A549 (cell line): ENCODE measurements around the gene TPCN2.

Source experiments
- CBX2 ChIP-seq: fragments of 200-600 bp; sonication (generic); IDR thresholded peaks from 2 replicates; pipeline ENCODE4 v1.6.1; 2016; ENCODE audit warnings: low read depth, mild to moderate bottlenecking, borderline replicate concordance
- CTCF ChIP-seq: fragments of >200 bp; sonication (Bioruptor Twin); formaldehyde crosslinking; IDR thresholded peaks from 3 replicates; pipeline ENCODE4 v1.5.1; 2016
- HDAC2 ChIP-seq: fragments of 200-600 bp; sonication (generic); IDR thresholded peaks from 2 replicates; pipeline ENCODE4 v1.6.1; 2016
- JUNB ChIP-seq: fragments of >200 bp; sonication (Bioruptor Twin); formaldehyde crosslinking; IDR thresholded peaks from 2 replicates; pipeline ENCODE4 v1.6.1; 2016
- MAFK ChIP-seq: fragments of 450-650 bp; IDR thresholded peaks from 2 replicates; pipeline ENCODE4 v1.6.1; 2014; ENCODE audit not compliant: partially characterized antibody
- MAX ChIP-seq: IDR thresholded peaks from 2 replicates; pipeline ENCODE4 v1.6.1; 2012
- POLR2A ChIP-seq: IDR thresholded peaks from 2 replicates; pipeline ENCODE4 v1.6.1; 2012; ENCODE audit warnings: mild to moderate bottlenecking, low read length
- RAD21 ChIP-seq, 2 experiments: fragments of >200 bp in 1 of 2; sonication (Bioruptor Twin) in 1 of 2; formaldehyde crosslinking in 1 of 2; IDR thresholded peaks in 1 of 2; conservative IDR thresholded peaks in 1 of 2; 2 replicates in 1 of 2; 3 replicates in 1 of 2; pipeline ENCODE4 v1.6.1; 2012 to 2018; ENCODE audit warnings: inconsistent platforms in 1 of 2
- RFX5 ChIP-seq: fragments of 450-650 bp; IDR thresholded peaks from 2 replicates; pipeline ENCODE4 v1.7.1; 2014; ENCODE audit warnings: antibody characterized with exemption, mild to moderate bottlenecking, moderate library complexity
- SREBF2 ChIP-seq: fragments of 450-650 bp; IDR thresholded peaks from 2 replicates; pipeline ENCODE4 v1.6.1; 2014; ENCODE audit warnings: mild to moderate bottlenecking, moderate library complexity
- TFCP2L1 ChIP-seq: fragments of 250-450 bp; sonication (Bioruptor Pico); IDR thresholded peaks from 2 replicates; pipeline ENCODE4 v1.5.0; 2021; ENCODE audit warnings: mild to moderate bottlenecking

GRCh38 chr11:69120096-69120875 is 71.6 kb downstream of the TPCN2 start:
- TF ChIP-seq RFX5, result no peak
- TF ChIP-seq CTCF, result no peak
- TF ChIP-seq SREBF2, result no peak
- TF ChIP-seq MAX, result no peak
- no peak for TF ChIP-seq TFCP2L1 (CRISPR knock-in tag)
- TF ChIP-seq POLR2A, result no peak
- no peak for TF ChIP-seq CBX2
- no peak for TF ChIP-seq JUNB
- no peak for TF ChIP-seq RAD21 (conservative IDR thresholded peaks at IDR 0.05 in 1 of 2, IDR thresholded peaks at IDR 0.05 in 1 of 2)
- no peak for TF ChIP-seq MAFK
- TF ChIP-seq HDAC2, result no peak
